ENCODE data around the gene MYOZ3.

MYOZ3 gene

GRCh38 chr5:150659360-150660107 is 1.5 kb upstream of the MYOZ3 start:
- DNase-seq (ENCODE audit: low read depth), result no peak

- DNase-seq (ENCODE audit: low read depth), result no peak
Measured at GRCh38 chr5:150660108-150660831, 781 bp upstream of the MYOZ3 start.

GRCh38 chr5:150661821-150662596 is 958 bp downstream of the MYOZ3 start:
- DNase-seq (ENCODE audit: low read depth), result no peak

- no peak for DNase-seq (ENCODE audit: low read depth)
Measured at GRCh38 chr5:150662731-150663516, 1.9 kb downstream of the MYOZ3 start.

- DNase-seq (ENCODE audit: low read depth), result no peak
Measured at GRCh38 chr5:150663936-150664335, 2.9 kb downstream of the MYOZ3 start.

GRCh38 chr5:150665044-150665443 is 4.0 kb downstream of the MYOZ3 start:
- no peak for DNase-seq (ENCODE audit: low read depth)

GRCh38 chr5:150670275-150670947 is 9.4 kb downstream of the MYOZ3 start:
- no peak for DNase-seq (ENCODE audit: low read depth)

- no peak for DNase-seq (ENCODE audit: low read depth)
Measured at GRCh38 chr5:150670948-150671310, 9.9 kb downstream of the MYOZ3 start.

GRCh38 chr5:150671509-150672236 is 10.6 kb downstream of the MYOZ3 start:
- DNase-seq (ENCODE audit: low read depth), result no peak

GRCh38 chr5:150672237-150672883 is 11.3 kb downstream of the MYOZ3 start:
- DNase-seq (ENCODE audit: low read depth), result no peak

GRCh38 chr5:150672884-150673275 is 11.8 kb downstream of the MYOZ3 start:
- DNase-seq (ENCODE audit: low read depth), result no peak

- DNase-seq (ENCODE audit: low read depth), result no peak
Measured at GRCh38 chr5:150674341-150674821, 13.3 kb downstream of the MYOZ3 start.

- DNase-seq (ENCODE audit: low read depth), result no peak
Measured at GRCh38 chr5:150675069-150675468, 14.0 kb downstream of the MYOZ3 start.

- no peak for DNase-seq (ENCODE audit: low read depth)
Measured at GRCh38 chr5:150676578-150676977, 15.5 kb downstream of the MYOZ3 start.

GRCh38 chr5:150689120-150689519 is 28.1 kb downstream of the MYOZ3 start:
- DNase-seq (ENCODE audit: low read depth), result no peak

GRCh38 chr5:150690760-150691159 is 29.7 kb downstream of the MYOZ3 start:
- DNase-seq (ENCODE audit: low read depth), result no peak

- DNase-seq (ENCODE audit: low read depth), result no peak
Measured at GRCh38 chr5:150692276-150692675, 31.2 kb downstream of the MYOZ3 start.

- DNase-seq (ENCODE audit: low read depth), result no peak
Measured at GRCh38 chr5:150694612-150695011, 33.6 kb downstream of the MYOZ3 start.

- no peak for DNase-seq (ENCODE audit: low read depth)
Measured at GRCh38 chr5:150700246-150700593, 39.2 kb downstream of the MYOZ3 start.
